IgD-negative memory B cell (primary cell): ENCODE results near the gene SLC22A5. TPM values are rescaled to one million over a fixed set of nuclear protein-coding genes. Genes with fewer than 3 reads are reported as not detected.
A peak's percentile ranks its signal among the peaks of the same experiment; 100 is the strongest.

Experiments
- H3K27ac Mint-ChIP-seq, 3 donors: one replicate each; pipeline ENCODE4 v1.8.0; 2020 to 2022; ENCODE audit warnings: mild to moderate bottlenecking in 3 of 3, mixed read lengths in 3 of 3, moderate library complexity in 1 of 3
- H3K27me3 Mint-ChIP-seq: one replicate; pipeline ENCODE4 v1.8.0; 2021; ENCODE audit warnings: mixed read lengths
- H3K36me3 Mint-ChIP-seq: one replicate; pipeline ENCODE4 v1.8.0; 2020; ENCODE audit warnings: mild to moderate bottlenecking, mixed read lengths
- H3K4me1 Mint-ChIP-seq, 3 donors: one replicate each; pipeline ENCODE4 v1.8.0; 2020 to 2022; ENCODE audit warnings: mixed read lengths in 3 of 3, mild to moderate bottlenecking in 1 of 3
- H3K4me3 Mint-ChIP-seq, 4 donors: one replicate each; pipeline ENCODE4 v1.8.0; 2020 to 2022; ENCODE audit warnings: mild to moderate bottlenecking in 4 of 4, mixed read lengths in 4 of 4, moderate library complexity in 3 of 4
- H3K9me3 Mint-ChIP-seq, 3 donors: one replicate each; pipeline ENCODE4 v1.8.0; 2020 to 2021; ENCODE audit warnings: mixed read lengths in 3 of 3, mild to moderate bottlenecking in 1 of 3
- polyA plus RNA-seq: library from polyadenylated mRNA; unstranded; fragments of 300-500 nt; fragmentation: Illumina TruSeq; gene quantifications from one replicate; pipeline ENCODE4 v1.2.3, GENCODE V29; 2021

The SLC22A5 gene
- polyA plus RNA-seq, 1 donor from 2014 or later, result 1.9 TPM

GRCh38 chr5:132419502-132420468 lies 50.3 kb downstream of the SLC22A5 start:
- Mint-ChIP-seq H3K4me1 (peaks cover 66 to 85% (median 76%) of the 10 kb centered on the region in 3 donors), H3K36me3 (peaks cover 16% of the 10 kb centered on the region), H3K4me3 (peak overlapping the region; percentile 75 to 94 (median 84)), H3K9me3 (no peaks in the 10 kb centered on the region), H3K27ac (peak overlapping the region; percentile 90 to 97 (median 94)), H3K27me3 (no peaks in the 10 kb centered on the region)

DNA sequence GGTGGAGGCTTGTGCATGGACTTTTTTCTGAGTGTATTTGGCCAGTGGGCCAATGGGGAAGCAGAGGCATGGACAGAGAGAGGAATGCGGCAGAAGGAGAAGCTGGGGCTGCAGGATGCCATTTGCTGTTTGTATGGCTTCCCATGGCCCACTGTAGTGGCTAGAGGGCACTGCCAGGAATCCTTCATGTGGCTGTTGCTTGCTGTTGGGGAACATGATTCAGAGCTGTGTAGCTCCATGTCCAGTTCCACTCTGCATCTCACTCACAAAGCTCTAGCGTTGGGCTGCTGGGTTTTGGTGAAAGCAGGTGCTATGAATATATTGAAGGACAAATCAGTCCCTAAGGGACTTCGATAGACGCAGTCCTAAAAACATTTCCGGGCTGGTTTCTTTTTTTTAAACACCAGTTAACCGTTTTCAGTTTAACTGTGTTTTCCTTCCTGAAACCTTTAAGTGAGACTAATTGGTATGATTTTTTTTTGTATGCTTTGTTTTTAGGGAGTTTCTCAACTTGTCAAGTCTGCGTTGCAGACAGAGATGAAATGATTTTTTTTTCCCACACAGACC lies 51.3 kb downstream of the SLC22A5 start:
- Mint-ChIP-seq H3K27ac (peak overlapping the region; percentile 90 to 97 (median 94)), H3K4me3 (peak overlapping the region; percentile 75 to 94 (median 84)), H3K36me3 (peaks cover 16% of the 10 kb centered on the region), H3K4me1 (peaks cover 68 to 87% (median 79%) of the 10 kb centered on the region in 3 donors), H3K9me3 (no peaks in the 10 kb centered on the region), H3K27me3 (no peaks in the 10 kb centered on the region)

GRCh38 chr5:132421462-132421861 lies 52.0 kb downstream of the SLC22A5 start:
- Mint-ChIP-seq H3K4me3 (peak overlapping the region; percentile 75 to 94 (median 84)), H3K27ac (peak overlapping the region; percentile 90 to 97 (median 94)), H3K27me3 (no peaks in the 10 kb centered on the region), H3K9me3 (no peaks in the 10 kb centered on the region), H3K36me3 (peaks cover 16% of the 10 kb centered on the region), H3K4me1 (peaks cover 69 to 89% (median 79%) of the 10 kb centered on the region in 3 donors)

- Mint-ChIP-seq H3K4me3 (peak overlapping the region; percentile 46 to 94 (median 78)), H3K27ac (peak overlapping the region; percentile 90 to 97 (median 94)), H3K9me3 (no peaks in the 10 kb centered on the region), H3K27me3 (no peaks in the 10 kb centered on the region), H3K36me3 (peaks cover 13% of the 10 kb centered on the region), H3K4me1 (peaks cover 75 to 93% (median 84%) of the 10 kb centered on the region in 3 donors)
These were observed 53.4 kb downstream of the SLC22A5 start for GRCh38 chr5:132422720-132423437.

DNA sequence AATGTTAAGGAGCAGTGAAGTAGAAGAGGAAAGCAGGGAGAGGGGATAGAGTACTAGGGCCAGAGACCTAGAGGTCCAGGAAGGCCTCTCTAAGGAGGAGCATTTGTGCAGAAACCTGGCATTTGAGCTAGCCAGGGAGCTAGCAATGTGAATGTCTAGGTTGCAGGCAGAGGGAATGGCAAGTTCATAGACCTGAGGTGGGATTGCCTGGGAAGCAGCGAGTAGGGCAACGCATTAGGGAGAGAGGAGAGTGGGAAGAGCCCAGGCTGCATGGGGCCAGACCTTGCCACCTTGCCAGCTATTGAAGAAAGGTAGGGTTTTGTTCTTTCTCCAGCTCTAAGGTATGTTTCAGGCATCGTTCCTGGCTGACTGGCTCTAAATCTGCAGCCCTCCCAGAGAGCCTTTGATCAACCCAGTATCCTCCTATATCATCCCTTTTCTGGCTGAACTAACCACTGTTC lies 54.0 kb downstream of the SLC22A5 start:
- Mint-ChIP-seq H3K9me3 (no peaks in the 10 kb centered on the region), H3K27me3 (no peaks in the 10 kb centered on the region), H3K27ac (peak overlapping the region; percentile 33 to 94 (median 90)), H3K4me3 (peak overlapping the region in 3 of 4 donors; percentile 73 to 82 (median 79)), H3K4me1 (peaks cover 81 to 95% (median 88%) of the 10 kb centered on the region in 3 donors), H3K36me3 (peaks cover 13% of the 10 kb centered on the region)

- Mint-ChIP-seq H3K36me3 (peaks cover 12% of the 10 kb centered on the region), H3K9me3 (no peaks in the 10 kb centered on the region), H3K4me1 (peaks cover 77 to 97% (median 90%) of the 10 kb centered on the region in 3 donors), H3K27ac (peak overlapping the region; percentile 80 to 95 (median 90)), H3K27me3 (no peaks in the 10 kb centered on the region), H3K4me3 (peak overlapping the region; percentile 62 to 83 (median 76))
These were observed 54.8 kb downstream of the SLC22A5 start for GRCh38 chr5:132424167-132424880.

DNA sequence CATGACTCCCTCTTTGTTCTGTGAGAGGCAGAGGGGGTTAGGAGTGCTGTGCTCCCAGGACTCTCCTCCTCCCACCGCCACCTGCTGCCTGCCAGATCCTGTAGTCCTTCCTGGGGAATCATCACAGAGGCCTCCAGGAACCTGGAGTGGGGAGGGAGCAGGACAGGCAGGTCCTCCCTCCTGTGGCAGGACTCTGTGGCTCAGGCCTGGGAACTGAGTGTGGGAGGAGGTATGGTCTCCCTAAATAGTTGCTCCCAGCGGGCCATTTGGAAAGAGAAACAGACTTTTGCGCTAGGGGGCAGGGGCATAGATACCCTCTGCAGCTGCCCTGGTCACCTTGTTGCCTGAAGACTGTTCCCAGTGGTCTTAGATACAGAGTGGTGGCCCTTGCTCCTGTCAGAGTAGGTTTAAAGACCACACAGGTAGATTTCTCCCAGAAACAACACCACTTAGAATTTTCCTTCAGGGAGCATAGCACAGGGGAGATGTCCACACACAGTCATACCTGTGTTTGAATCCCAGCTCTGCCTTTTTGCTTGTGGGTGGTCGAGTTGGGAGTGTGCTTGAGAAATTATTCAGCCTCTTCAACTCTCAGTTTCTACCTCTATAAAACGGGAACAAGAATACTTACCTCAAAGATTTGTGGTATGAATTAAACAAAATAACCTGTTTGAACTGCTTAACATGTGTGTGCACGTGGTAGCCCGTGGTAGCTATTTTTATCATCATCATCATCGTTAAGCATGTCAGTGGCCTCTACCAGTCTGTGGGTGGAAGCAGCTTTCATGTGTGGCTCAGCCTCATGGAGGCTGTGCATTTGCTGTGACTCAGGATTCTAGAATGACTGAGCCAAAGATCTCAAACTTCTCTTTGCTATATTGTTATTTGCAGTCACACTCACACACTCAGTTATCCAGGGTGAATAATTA lies 55.8 kb downstream of the SLC22A5 start:
- Mint-ChIP-seq H3K4me1 (peaks cover 77 to 97% (median 88%) of the 10 kb centered on the region in 3 donors), H3K27ac (peak overlapping the region; percentile 90 to 96 (median 95)), H3K27me3 (no peaks in the 10 kb centered on the region), H3K4me3 (peak overlapping the region; percentile 35 to 83 (median 72)), H3K9me3 (no peaks in the 10 kb centered on the region), H3K36me3 (peaks cover 8% of the 10 kb centered on the region)

- H3K4me3 Mint-ChIP-seq, result peak overlapping the region; percentile 35 to 85 (median 72)
- peaks cover 77 to 96% (median 87%) of the 10 kb centered on the region in 3 donors for H3K4me1 Mint-ChIP-seq
- H3K36me3 Mint-ChIP-seq, result peaks cover 3% of the 10 kb centered on the region
- H3K27ac Mint-ChIP-seq, result peak overlapping the region; percentile 90 to 96 (median 95)
- H3K9me3 Mint-ChIP-seq, result no peaks in the 10 kb centered on the region
- no peaks in the 10 kb centered on the region for H3K27me3 Mint-ChIP-seq
These were observed 56.5 kb downstream of the SLC22A5 start for GRCh38 chr5:132425975-132426524.

DNA sequence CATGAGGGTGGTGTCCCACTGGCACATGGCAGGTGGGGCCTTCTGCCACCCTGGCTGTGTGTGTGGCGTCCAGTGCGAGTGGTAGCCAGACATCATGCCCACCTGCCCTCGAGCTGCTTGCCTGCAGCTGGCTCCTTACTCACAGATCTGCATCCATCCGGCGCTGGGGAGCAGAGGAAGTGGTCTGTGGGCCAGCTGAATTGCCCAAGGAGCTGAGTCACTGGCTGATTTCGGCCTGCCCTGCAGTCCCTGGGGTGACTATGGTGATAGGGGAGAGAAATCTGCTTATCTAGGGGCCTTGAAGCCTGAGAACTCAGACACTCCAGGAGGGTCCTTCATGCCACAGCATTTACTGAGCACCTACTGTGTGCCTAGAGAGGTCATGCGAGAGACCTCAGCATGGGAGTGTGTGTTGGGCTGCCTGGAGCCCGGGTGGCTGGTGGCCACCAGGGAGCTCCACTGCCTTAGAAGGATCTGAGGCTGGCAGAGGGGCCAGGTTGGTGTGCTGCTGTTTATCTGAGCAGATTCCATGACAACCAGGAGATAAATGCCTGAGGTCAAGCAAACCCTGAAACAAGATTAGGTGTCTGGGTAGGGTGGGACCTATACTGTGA lies 57.1 kb downstream of the SLC22A5 start:
- peak overlapping the region; percentile 21 to 85 (median 76) for H3K4me3 Mint-ChIP-seq
- peak overlapping the region; percentile 90 to 96 (median 95) for H3K27ac Mint-ChIP-seq
- H3K9me3 Mint-ChIP-seq, result no peaks in the 10 kb centered on the region
- H3K36me3 Mint-ChIP-seq, result peaks cover 3% of the 10 kb centered on the region
- no peaks in the 10 kb centered on the region for H3K27me3 Mint-ChIP-seq
- peaks cover 77 to 96% (median 86%) of the 10 kb centered on the region in 3 donors for H3K4me1 Mint-ChIP-seq

- Mint-ChIP-seq H3K36me3 (peaks cover 2% of the 10 kb centered on the region), H3K27ac (peak overlapping the region; percentile 90 to 96 (median 95)), H3K9me3 (no peaks in the 10 kb centered on the region), H3K4me3 (peak overlapping the region; percentile 32 to 85 (median 76)), H3K4me1 (peaks cover 76 to 97% (median 90%) of the 10 kb centered on the region in 3 donors), H3K27me3 (no peaks in the 10 kb centered on the region)
These were observed 58.0 kb downstream of the SLC22A5 start for GRCh38 chr5:132427281-132428146.

DNA sequence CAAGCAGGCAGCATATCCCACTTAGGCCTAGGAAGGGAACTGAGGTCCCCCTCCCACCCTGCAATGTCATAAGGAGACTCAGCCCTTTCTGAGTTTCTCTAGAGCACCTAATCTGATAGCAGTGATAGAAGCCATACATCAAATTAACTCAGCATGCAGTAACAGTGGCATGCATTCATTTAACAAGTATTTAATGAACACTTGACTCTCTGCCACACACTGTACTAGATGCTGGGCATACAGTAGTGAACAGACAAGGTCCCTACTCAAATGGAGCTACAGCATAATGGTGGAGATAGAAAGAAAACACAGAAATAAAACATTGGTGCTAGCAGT lies 58.6 kb downstream of the SLC22A5 start:
- Mint-ChIP-seq H3K9me3 (no peaks in the 10 kb centered on the region), H3K27me3 (no peaks in the 10 kb centered on the region), H3K27ac (peak overlapping the region; percentile 90 to 96 (median 95)), H3K4me1 (peaks cover 76 to 97% (median 85%) of the 10 kb centered on the region in 3 donors), H3K36me3 (no peaks in the 10 kb centered on the region), H3K4me3 (peak overlapping the region in 3 of 4 donors; percentile 70 to 85 (median 83))
